Measurements from ENCODE around the gene MACF1. TPM values are rescaled to one million over a fixed set of nuclear protein-coding genes. Genes with fewer than 3 reads are reported as not detected.

The MACF1 gene
- total RNA-seq, 3 donors from 2014 or later: 279 to 350 (median 325) TPM

GRCh38 chr1:39243302-39243701 lies 38.8 kb downstream of the MACF1 start:
- Histone ChIP-seq H3K4me1 (no peaks in the 10 kb centered on the region), H3K4me3 (no peak overlapping the region), H3K27ac (no peak overlapping the region), H3K27me3 (no peaks in the 10 kb centered on the region), H3K9me3 (no peaks in the 10 kb centered on the region), H3K36me3 (no peaks in the 10 kb centered on the region)
- DNase-seq (ENCODE audit: low spot score in 2 of 2): no peak
- TF ChIP-seq POLR2AphosphoS5 (IDR thresholded peaks at IDR 0.05): no peak
- TF ChIP-seq CTCF (IDR thresholded peaks at IDR 0.05): no peak
- no peak for TF ChIP-seq POLR2A (IDR thresholded peaks at IDR 0.05)
- intact Hi-C loops (cut with DNase I; ENCODE audit: low total_unique reads): no loop called here

- H3K4me1 ChIP-seq: no peaks in the 10 kb centered on the region
- intact Hi-C loops (cut with DNase I; ENCODE audit: low total_unique reads): no loop called here
These were observed 46.2 kb downstream of the MACF1 start for GRCh38 chr1:39250460-39251240.

DNA sequence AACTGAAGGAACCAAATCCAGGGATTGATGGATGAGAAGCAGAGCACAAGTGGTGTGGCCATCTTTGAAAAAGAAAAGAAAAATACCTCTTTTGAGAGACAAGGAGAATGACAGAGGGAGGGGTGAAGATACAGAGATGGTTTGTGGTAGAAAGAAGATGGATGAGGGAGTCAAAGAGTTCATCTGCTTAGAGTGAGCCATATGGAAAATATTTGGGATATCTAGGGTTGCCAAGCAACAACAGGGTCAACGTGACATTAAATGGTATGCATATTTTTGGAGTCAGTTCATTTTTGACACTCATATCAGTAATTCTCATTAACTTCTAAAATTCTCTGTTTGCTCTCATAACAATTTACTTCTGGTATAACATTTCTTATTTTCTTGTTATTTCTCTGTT lies 50.7 kb downstream of the MACF1 start:
- no peaks in the 10 kb centered on the region for H3K27me3 ChIP-seq
- H3K9me3 ChIP-seq: no peaks in the 10 kb centered on the region
- DNase-seq (ENCODE audit: low spot score in 2 of 2): no peak
- H3K36me3 ChIP-seq: no peaks in the 10 kb centered on the region
- TF ChIP-seq CTCF (IDR thresholded peaks at IDR 0.05) (no peak), POLR2A (IDR thresholded peaks at IDR 0.05) (no peak), POLR2AphosphoS5 (IDR thresholded peaks at IDR 0.05) (no peak)
- no peak overlapping the region for H3K27ac ChIP-seq
- H3K4me1 ChIP-seq: no peaks in the 10 kb centered on the region
- intact Hi-C loops (cut with DNase I; ENCODE audit: low total_unique reads): no loop called here
- H3K4me3 ChIP-seq: no peak overlapping the region

More at GRCh38 chr1:39250460-39251240, 46.2 kb downstream of the MACF1 start:
- no peaks in the 10 kb centered on the region for H3K27me3 ChIP-seq
- no peaks in the 10 kb centered on the region for H3K9me3 ChIP-seq
- DNase-seq (ENCODE audit: low spot score in 2 of 2): no peak
- no peak overlapping the region for H3K4me3 ChIP-seq
- H3K36me3 ChIP-seq: no peaks in the 10 kb centered on the region
- no peak overlapping the region for H3K27ac ChIP-seq
- no peak for TF ChIP-seq POLR2AphosphoS5 (IDR thresholded peaks at IDR 0.05)

DNA sequence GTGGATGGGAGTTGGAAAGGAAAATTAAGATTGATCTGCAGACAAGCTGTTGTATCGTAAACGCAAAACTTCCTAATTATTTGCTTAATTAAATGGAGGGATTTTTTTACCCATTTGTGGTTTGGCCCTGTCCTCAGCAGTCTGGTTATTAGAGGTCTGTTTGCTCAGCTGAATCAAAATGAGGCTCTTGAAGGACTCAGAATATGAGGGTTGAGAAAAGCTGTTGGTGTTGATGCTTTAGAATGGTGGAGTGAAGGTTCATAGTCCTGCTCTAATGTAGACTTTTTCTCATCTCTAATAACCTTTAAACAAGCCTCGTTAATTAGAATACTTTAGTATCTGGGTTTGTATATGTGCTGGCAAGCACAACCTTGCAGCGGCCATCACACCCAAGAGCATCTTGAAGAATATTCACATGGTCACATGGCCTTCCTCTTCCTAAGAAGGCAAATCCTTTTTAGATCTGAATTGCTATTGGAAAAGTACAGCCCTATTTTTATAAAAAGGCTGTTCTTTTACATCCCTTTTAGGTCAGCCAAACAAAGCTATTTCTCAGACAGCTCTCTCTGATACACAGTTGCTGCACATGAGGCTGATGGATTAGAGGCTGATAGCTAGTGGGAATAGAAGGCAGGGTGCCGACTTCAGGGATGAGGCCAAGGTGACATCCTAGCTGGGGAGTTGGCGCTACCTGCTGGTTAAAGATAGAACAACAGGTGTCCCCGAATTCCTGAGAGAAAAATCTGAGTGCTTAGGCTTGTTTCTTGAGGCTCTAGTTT lies 53.8 kb downstream of the MACF1 start:
- H3K27ac ChIP-seq: peak overlapping the region; percentile 36 to 59
- H3K36me3 ChIP-seq: no peaks in the 10 kb centered on the region
- no peaks in the 10 kb centered on the region for H3K27me3 ChIP-seq
- H3K9me3 ChIP-seq: no peaks in the 10 kb centered on the region
- no peaks in the 10 kb centered on the region for H3K4me1 ChIP-seq
- intact Hi-C loops (cut with DNase I; ENCODE audit: low total_unique reads): no loop called here
- no peak overlapping the region for H3K4me3 ChIP-seq
- TF ChIP-seq POLR2A (IDR thresholded peaks at IDR 0.05): no peak
- peak; percentile 93 to 96 (median 93) for TF ChIP-seq CTCF (IDR thresholded peaks at IDR 0.05)
- peak; percentile 24 to 48 (median 36) for TF ChIP-seq POLR2AphosphoS5 (IDR thresholded peaks at IDR 0.05)
- peak; percentile 68 to 72 for DNase-seq (ENCODE audit: low spot score in 2 of 2)

GRCh38 chr1:39258925-39259244 lies 54.4 kb downstream of the MACF1 start:
- intact Hi-C loops (cut with DNase I; ENCODE audit: low total_unique reads): no loop called here
- Histone ChIP-seq H3K27me3 (no peaks in the 10 kb centered on the region), H3K27ac (peak overlapping the region; percentile 36 to 59), H3K9me3 (no peaks in the 10 kb centered on the region), H3K4me3 (no peak overlapping the region), H3K4me1 (no peaks in the 10 kb centered on the region), H3K36me3 (no peaks in the 10 kb centered on the region)
- DNase-seq (ENCODE audit: low spot score in 2 of 2): no peak
- TF ChIP-seq POLR2AphosphoS5 (IDR thresholded peaks at IDR 0.05) (no peak), POLR2A (IDR thresholded peaks at IDR 0.05) (no peak), CTCF (IDR thresholded peaks at IDR 0.05) (no peak)

All from breast epithelium (tissue), 4 donors.